Activated naive CD8-positive, alpha-beta T cell treated with anti-CD3 and anti-CD28 coated beads, Interleukin-2, amount 50 U/mL, for 24 hours (primary cell): Measurements from ENCODE around the gene ARL3.
"Not testable (repeated sequence)": the region's sequence is repeated elsewhere in the genome, so short reads cannot be mapped to it uniquely, and the experiment has no call there.

Experiments
- ATAC-seq: fragments of 150-1000 bp; cut with Tn5 transposase; one replicate; pipeline ENCODE4 v1.10.0; 2021
- DNase-seq: peaks from one replicate; pipeline ENCODE4 v3.0.0; 2021
- H3K27ac Mint-ChIP-seq: one replicate; pipeline ENCODE4 v1.8.0; 2021; ENCODE audit warnings: mild to moderate bottlenecking, mixed read lengths
- H3K27me3 Mint-ChIP-seq: one replicate; pipeline ENCODE4 v1.8.0; 2021; ENCODE audit warnings: mixed read lengths
- H3K36me3 Mint-ChIP-seq: one replicate; pipeline ENCODE4 v1.8.0; 2021; ENCODE audit warnings: low read depth, mixed read lengths
- H3K4me1 Mint-ChIP-seq: one replicate; pipeline ENCODE4 v1.8.0; 2021; ENCODE audit warnings: mixed read lengths
- H3K4me3 Mint-ChIP-seq: one replicate; pipeline ENCODE4 v1.8.0; 2021; ENCODE audit warnings: mild to moderate bottlenecking, moderate library complexity, mixed read lengths
- H3K9me3 Mint-ChIP-seq: one replicate; pipeline ENCODE4 v1.8.0; 2021; ENCODE audit warnings: mixed read lengths

ARL3 gene

GRCh38 chr10:102744374-102745051 lies 30.3 kb upstream of the ARL3 start:
- Mint-ChIP-seq H3K27me3 (no peaks in the 10 kb centered on the region), H3K9me3 (peaks cover 6% of the 10 kb centered on the region), H3K36me3 (peaks cover 10% of the 10 kb centered on the region), H3K4me1 (peaks cover 58% of the 10 kb centered on the region), H3K4me3 (peak overlapping the region; percentile 99), H3K27ac (peak overlapping the region; percentile 93)
- no peak for DNase-seq
- ATAC-seq: peak; percentile 1

- H3K36me3 Mint-ChIP-seq: peaks cover 8% of the 10 kb centered on the region
- H3K4me3 Mint-ChIP-seq: peak within 1 kb of the TSS; percentile 99
- peak; percentile 93 for DNase-seq
- peak within 1 kb of the TSS; percentile 93 for H3K27ac Mint-ChIP-seq
- no peaks in the 10 kb centered on the region for H3K27me3 Mint-ChIP-seq
- H3K9me3 Mint-ChIP-seq: peaks cover 6% of the 10 kb centered on the region
- peaks cover 56% of the 10 kb centered on the region for H3K4me1 Mint-ChIP-seq
- ATAC-seq: peak; percentile 97
Measured at GRCh38 chr10:102743588-102744373, 29.6 kb upstream of the ARL3 start, which contains the start of gene WBP1L. WBP1L (plus strand) TSS chr10:102743948; CDS start chr10:102744054, 106 bp downstream.

- H3K4me1 Mint-ChIP-seq: peaks cover 49% of the 10 kb centered on the region
- DNase-seq: no peak
- H3K27me3 Mint-ChIP-seq: no peaks in the 10 kb centered on the region
- peaks cover 3% of the 10 kb centered on the region for H3K36me3 Mint-ChIP-seq
- ATAC-seq: no peak
- peaks cover 6% of the 10 kb centered on the region for H3K9me3 Mint-ChIP-seq
- peak overlapping the region; percentile 93 for H3K27ac Mint-ChIP-seq
- H3K4me3 Mint-ChIP-seq: peak overlapping the region; percentile 99
Measured at GRCh38 chr10:102743078-102743587, 28.9 kb upstream of the ARL3 start.

GRCh38 chr10:102742313-102742712 lies 28.1 kb upstream of the ARL3 start:
- H3K4me3 Mint-ChIP-seq, H3K27ac Mint-ChIP-seq, H3K36me3 Mint-ChIP-seq, ATAC-seq, H3K9me3 Mint-ChIP-seq, DNase-seq, H3K27me3 Mint-ChIP-seq: not testable (repeated sequence)
- H3K4me1 Mint-ChIP-seq: peaks cover 44% of the 10 kb centered on the region

- ATAC-seq (no peak), DNase-seq (no peak)
- no peaks in the 10 kb centered on the region for H3K27me3 Mint-ChIP-seq
- no peak overlapping the region for H3K27ac Mint-ChIP-seq
- peaks cover 3% of the 10 kb centered on the region for H3K36me3 Mint-ChIP-seq
- H3K4me3 Mint-ChIP-seq: no peak overlapping the region
- H3K4me1 Mint-ChIP-seq: peaks cover 40% of the 10 kb centered on the region
- H3K9me3 Mint-ChIP-seq: peaks cover 6% of the 10 kb centered on the region
Measured at GRCh38 chr10:102741726-102742237, 27.6 kb upstream of the ARL3 start.

- Mint-ChIP-seq H3K27me3 (no peaks in the 10 kb centered on the region), H3K4me1 (peaks cover 26% of the 10 kb centered on the region), H3K9me3 (peaks cover 6% of the 10 kb centered on the region), H3K36me3 (peaks cover 6% of the 10 kb centered on the region), H3K4me3 (no peak overlapping the region), H3K27ac (no peak overlapping the region)
- no peak for ATAC-seq
- no peak for DNase-seq
Measured at GRCh38 chr10:102740229-102740628, 26.0 kb upstream of the ARL3 start.

GRCh38 chr10:102738692-102739121 lies 24.5 kb upstream of the ARL3 start:
- peaks cover 6% of the 10 kb centered on the region for H3K9me3 Mint-ChIP-seq
- peak overlapping the region; percentile 31 for H3K27ac Mint-ChIP-seq
- H3K36me3 Mint-ChIP-seq: peaks cover 12% of the 10 kb centered on the region
- H3K4me1 Mint-ChIP-seq: peaks cover 14% of the 10 kb centered on the region
- DNase-seq: no peak
- no peak overlapping the region for H3K4me3 Mint-ChIP-seq
- no peaks in the 10 kb centered on the region for H3K27me3 Mint-ChIP-seq
- no peak for ATAC-seq

- H3K27ac Mint-ChIP-seq: peak overlapping the region; percentile 35
- DNase-seq (no peak), ATAC-seq (no peak)
- no peak overlapping the region for H3K4me3 Mint-ChIP-seq
- peaks cover 3% of the 10 kb centered on the region for H3K4me1 Mint-ChIP-seq
- no peaks in the 10 kb centered on the region for H3K27me3 Mint-ChIP-seq
- H3K9me3 Mint-ChIP-seq: no peaks in the 10 kb centered on the region
- peaks cover 22% of the 10 kb centered on the region for H3K36me3 Mint-ChIP-seq
Measured at GRCh38 chr10:102735065-102735562, 20.9 kb upstream of the ARL3 start.

- no peak for DNase-seq
- no peaks in the 10 kb centered on the region for H3K27me3 Mint-ChIP-seq
- H3K4me1 Mint-ChIP-seq: peaks cover 24% of the 10 kb centered on the region
- H3K9me3 Mint-ChIP-seq: no peaks in the 10 kb centered on the region
- peaks cover 40% of the 10 kb centered on the region for H3K36me3 Mint-ChIP-seq
- no peak overlapping the region for H3K27ac Mint-ChIP-seq
- no peak overlapping the region for H3K4me3 Mint-ChIP-seq
- ATAC-seq: no peak
Measured at GRCh38 chr10:102732661-102733060, 18.5 kb upstream of the ARL3 start.

GRCh38 chr10:102731222-102731800 lies 17.1 kb upstream of the ARL3 start:
- H3K4me3 Mint-ChIP-seq: no peak overlapping the region
- peaks cover 24% of the 10 kb centered on the region for H3K4me1 Mint-ChIP-seq
- DNase-seq (no peak), ATAC-seq (no peak)
- H3K27me3 Mint-ChIP-seq: no peaks in the 10 kb centered on the region
- H3K9me3 Mint-ChIP-seq: no peaks in the 10 kb centered on the region
- H3K36me3 Mint-ChIP-seq: peaks cover 44% of the 10 kb centered on the region
- H3K27ac Mint-ChIP-seq: no peak overlapping the region

- DNase-seq (peak; percentile 79), ATAC-seq (peak; percentile 78)
- H3K4me3 Mint-ChIP-seq: peak overlapping the region; percentile 14
- H3K9me3 Mint-ChIP-seq: no peaks in the 10 kb centered on the region
- peaks cover 24% of the 10 kb centered on the region for H3K4me1 Mint-ChIP-seq
- H3K36me3 Mint-ChIP-seq: peaks cover 39% of the 10 kb centered on the region
- H3K27me3 Mint-ChIP-seq: no peaks in the 10 kb centered on the region
- H3K27ac Mint-ChIP-seq: peak overlapping the region; percentile 39
Measured at GRCh38 chr10:102729029-102730026, 15.1 kb upstream of the ARL3 start.

- DNase-seq: no peak
- peaks cover 29% of the 10 kb centered on the region for H3K4me1 Mint-ChIP-seq
- H3K27me3 Mint-ChIP-seq: no peaks in the 10 kb centered on the region
- no peak overlapping the region for H3K27ac Mint-ChIP-seq
- ATAC-seq: no peak
- no peaks in the 10 kb centered on the region for H3K9me3 Mint-ChIP-seq
- H3K36me3 Mint-ChIP-seq: peaks cover 38% of the 10 kb centered on the region
- no peak overlapping the region for H3K4me3 Mint-ChIP-seq
Measured at GRCh38 chr10:102727037-102727818, 13.0 kb upstream of the ARL3 start.

- ATAC-seq (no peak), DNase-seq (no peak)
- no peak overlapping the region for H3K4me3 Mint-ChIP-seq
- peaks cover 40% of the 10 kb centered on the region for H3K36me3 Mint-ChIP-seq
- H3K27me3 Mint-ChIP-seq: no peaks in the 10 kb centered on the region
- no peaks in the 10 kb centered on the region for H3K9me3 Mint-ChIP-seq
- H3K27ac Mint-ChIP-seq: no peak overlapping the region
- H3K4me1 Mint-ChIP-seq: peaks cover 36% of the 10 kb centered on the region
Measured at GRCh38 chr10:102726274-102726673, 12.1 kb upstream of the ARL3 start.
